Naive thymus-derived CD4-positive, alpha-beta T cell (primary cell): ENCODE measurements around the gene KBTBD13. TPM values are rescaled to one million over a fixed set of nuclear protein-coding genes. Genes with fewer than 3 reads are reported as not detected.
A peak's percentile ranks its signal among the peaks of the same experiment; 100 is the strongest.

Experiments used
- ATAC-seq: fragments of 150-1000 bp; cut with Tn5 transposase; 2 replicates; pipeline ENCODE4 v1.10.0; 2021; ENCODE audit warnings: mild to moderate bottlenecking, moderate library complexity
- CTCF ChIA-PET: fragments of 350-600 bp; sonication (Branson Sonifier 250); formaldehyde crosslinking; loops from one replicate; lab custom pipeline; 2021; ENCODE audit warnings: antibody characterized with exemption; lab: Charles Lee
- POLR2A ChIA-PET: fragments of 350-600 bp; sonication (Branson Sonifier 250); formaldehyde crosslinking; loops from one replicate; lab custom pipeline; 2021; ENCODE audit warnings: antibody characterized with exemption, inconsistent platforms; lab: Charles Lee
- DNase-seq, 9 donors: peaks; one replicate each; pipeline versions ENCODE4 v3.0.0 to v3.0.0-alpha.2; 2020 to 2022; ENCODE audit warnings: mixed read lengths in 1 of 9
- H3K27ac ChIP-seq: one replicate; pipeline ENCODE4 v1.7.0; 2013; ENCODE audit warnings: mild to moderate bottlenecking, low read depth, low read length, moderate library complexity
- H3K27me3 ChIP-seq, 2 donors: one replicate each; pipeline ENCODE4 v1.7.0; 2013; ENCODE audit warnings: low read length in 2 of 2, mild to moderate bottlenecking in 2 of 2, moderate library complexity in 2 of 2; ENCODE audit not compliant: control insufficient read depth in 2 of 2, insufficient read depth in 2 of 2
- H3K36me3 ChIP-seq, 3 experiments: 1 replicate in 2 of 3; 2 replicates in 1 of 3; pipeline ENCODE4 v1.7.0; 2013; ENCODE audit warnings: low read length in 3 of 3, mild to moderate bottlenecking in 3 of 3, moderate library complexity in 1 of 3; ENCODE audit not compliant: insufficient read depth in 3 of 3, control insufficient read depth in 2 of 3
- H3K4me1 ChIP-seq, 2 donors: one replicate each; pipeline ENCODE4 v1.7.0; 2013; ENCODE audit warnings: low read length in 2 of 2, mild to moderate bottlenecking in 2 of 2, moderate library complexity in 1 of 2; ENCODE audit not compliant: control insufficient read depth in 2 of 2, insufficient read depth in 2 of 2
- H3K4me3 ChIP-seq: 2 replicates; pipeline ENCODE4 v1.7.0; 2013; ENCODE audit warnings: mild to moderate bottlenecking, low read length
- H3K9me3 ChIP-seq, 3 experiments: 1 replicate in 2 of 3; 2 replicates in 1 of 3; pipeline ENCODE4 v1.7.0; 2013; ENCODE audit warnings: low read length in 3 of 3; ENCODE audit not compliant: control insufficient read depth in 2 of 3
- H3K27ac Mint-ChIP-seq, 9 donors: one replicate each; pipeline ENCODE4 v1.8.0; 2020 to 2022; ENCODE audit warnings: mixed read lengths in 9 of 9, mild to moderate bottlenecking in 8 of 9, moderate library complexity in 5 of 9, inconsistent platforms in 2 of 9
- H3K27me3 Mint-ChIP-seq, 5 donors: one replicate each; pipeline ENCODE4 v1.8.0; 2021 to 2022; ENCODE audit warnings: mixed read lengths in 5 of 5, mild to moderate bottlenecking in 1 of 5
- H3K36me3 Mint-ChIP-seq, 5 donors: one replicate each; pipeline ENCODE4 v1.8.0; 2020 to 2022; ENCODE audit warnings: mixed read lengths in 5 of 5, mild to moderate bottlenecking in 3 of 5, inconsistent platforms in 1 of 5
- H3K4me1 Mint-ChIP-seq, 7 donors: one replicate each; pipeline ENCODE4 v1.8.0; 2020 to 2022; ENCODE audit warnings: mixed read lengths in 7 of 7, mild to moderate bottlenecking in 3 of 7, inconsistent platforms in 1 of 7
- H3K4me3 Mint-ChIP-seq, 10 donors: one replicate each; pipeline ENCODE4 v1.8.0; 2020 to 2022; ENCODE audit warnings: mild to moderate bottlenecking in 10 of 10, mixed read lengths in 10 of 10, moderate library complexity in 6 of 10, inconsistent platforms in 2 of 10
- H3K9me3 Mint-ChIP-seq, 11 donors: one replicate each; pipeline ENCODE4 v1.8.0; 2020 to 2022; ENCODE audit warnings: mixed read lengths in 11 of 11, mild to moderate bottlenecking in 4 of 11, inconsistent platforms in 1 of 11, moderate library complexity in 1 of 11
- intact Hi-C, 2 donors: fragments of 100-400 bp; cut with micrococcal nuclease; formaldehyde crosslinking; loops; one replicate each; pipeline ENCODE4 v1.15.1; 2023
- polyA plus RNA-seq, 2 donors: library from polyadenylated mRNA; unstranded; fragments of 300-500 nt; fragmentation: Illumina TruSeq; gene quantifications; one replicate each; pipeline ENCODE4 v1.2.3, GENCODE V29; 2021
- total RNA-seq, 6 experiments: library from RNA in 5 of 6; stranded (reverse) in 5 of 6; gene quantifications; 1 replicate in 5 of 6; 2 replicates in 1 of 6; pipeline ENCODE4 v1.2.3 and lab custom pipeline; 2021 to 2026

KBTBD13 gene
- total and polyA plus RNA-seq, 7 experiments from 2014 or later = not detected

GRCh38 chr15:65067317-65067644, 9.3 kb upstream of the KBTBD13 start:
- CTCF ChIA-PET = no interaction called here
- intact Hi-C loops = no loop called here

GRCh38 chr15:65067645-65068402, 8.7 kb upstream of the KBTBD13 start, which contains the start of gene RASL12:
Gene RASL12 (minus strand): TSS chr15:65067991. CDS start chr15:65067835, 156 bp downstream.
- H3K36me3 ChIP-seq = no peaks in the 10 kb centered on the region
- no peaks in the 10 kb centered on the region for H3K36me3 Mint-ChIP-seq
- DNase-seq = no peak
- no peak within 1 kb of the TSS for H3K4me3 ChIP-seq
- ChIA-PET CTCF (no interaction called here), POLR2A (no interaction called here)
- H3K27me3 ChIP-seq = peaks cover 0 to 3% of the 10 kb centered on the region in 2 donors
- no peaks in the 10 kb centered on the region for H3K4me1 ChIP-seq
- no peak for ATAC-seq
- H3K9me3 ChIP-seq = no peaks in the 10 kb centered on the region
- H3K4me1 Mint-ChIP-seq = peaks cover 0 to 13% (median 8%) of the 10 kb centered on the region in 7 donors
- no peak within 1 kb of the TSS for H3K27ac ChIP-seq
- H3K27ac Mint-ChIP-seq = no peak within 1 kb of the TSS
- H3K27me3 Mint-ChIP-seq = peaks cover 33 to 60% (median 37%) of the 10 kb centered on the region in 5 donors
- H3K9me3 Mint-ChIP-seq = no peaks in the 10 kb centered on the region
- peak within 1 kb of the TSS; percentile 15 to 70 (median 40) for H3K4me3 Mint-ChIP-seq
- intact Hi-C loops = no loop called here

More at GRCh38 chr15:65067317-65067644, 9.3 kb upstream of the KBTBD13 start:
- no peaks in the 10 kb centered on the region for H3K36me3 ChIP-seq
- Mint-ChIP-seq H3K27ac (no peak overlapping the region), H3K27me3 (peaks cover 33 to 62% (median 37%) of the 10 kb centered on the region in 5 donors), H3K4me3 (peak overlapping the region in 6 of 10 donors; percentile 13 to 70 (median 47)), H3K36me3 (no peaks in the 10 kb centered on the region), H3K9me3 (no peaks in the 10 kb centered on the region), H3K4me1 (peaks cover 0 to 13% (median 8%) of the 10 kb centered on the region in 7 donors)
- no peaks in the 10 kb centered on the region for H3K9me3 ChIP-seq
- no peak for ATAC-seq
- DNase-seq = no peak
- peaks cover 0 to 3% of the 10 kb centered on the region in 2 donors for H3K27me3 ChIP-seq
- POLR2A ChIA-PET = no interaction called here
- no peaks in the 10 kb centered on the region for H3K4me1 ChIP-seq
- no peak overlapping the region for H3K4me3 ChIP-seq
- no peak overlapping the region for H3K27ac ChIP-seq

- ATAC-seq (no peak), DNase-seq (no peak)
- Histone ChIP-seq H3K36me3 (no peaks in the 10 kb centered on the region), H3K4me1 (no peaks in the 10 kb centered on the region), H3K27me3 (peaks cover 0 to 3% of the 10 kb centered on the region in 2 donors), H3K4me3 (no peak overlapping the region), H3K9me3 (no peaks in the 10 kb centered on the region), H3K27ac (no peak overlapping the region)
- intact Hi-C loops = no loop called here
- Mint-ChIP-seq H3K27me3 (peaks cover 32 to 59% (median 33%) of the 10 kb centered on the region in 5 donors), H3K27ac (no peak overlapping the region), H3K9me3 (no peaks in the 10 kb centered on the region), H3K36me3 (no peaks in the 10 kb centered on the region), H3K4me3 (peak overlapping the region in 8 of 10 donors; percentile 15 to 69 (median 40)), H3K4me1 (peaks cover 0 to 13% (median 8%) of the 10 kb centered on the region in 7 donors)
- ChIA-PET POLR2A (no interaction called here), CTCF (no interaction called here)
Measured at GRCh38 chr15:65068403-65068788, 8.2 kb upstream of the KBTBD13 start.

- Mint-ChIP-seq H3K4me1 (peaks cover 0 to 13% (median 8%) of the 10 kb centered on the region in 7 donors), H3K36me3 (no peaks in the 10 kb centered on the region), H3K27ac (no peak overlapping the region), H3K9me3 (no peaks in the 10 kb centered on the region), H3K4me3 (no peak overlapping the region), H3K27me3 (peaks cover 27 to 52% (median 33%) of the 10 kb centered on the region in 5 donors)
- Histone ChIP-seq H3K4me1 (no peaks in the 10 kb centered on the region), H3K4me3 (no peak overlapping the region), H3K36me3 (no peaks in the 10 kb centered on the region), H3K27ac (no peak overlapping the region), H3K27me3 (peaks cover 0 to 3% of the 10 kb centered on the region in 2 donors), H3K9me3 (no peaks in the 10 kb centered on the region)
- intact Hi-C loops = no loop called here
- ChIA-PET CTCF (interaction anchor here (0.7 kb wide), 1 partner anchor 8 kb away, joined by 3 read pairs; no protein-coding TSS in a partner anchor), POLR2A (no interaction called here)
- no peak for DNase-seq
- ATAC-seq = no peak
Measured at GRCh38 chr15:65069179-65069578, 7.4 kb upstream of the KBTBD13 start.

GRCh38 chr15:65069779-65070546, 6.6 kb upstream of the KBTBD13 start:
- no peaks in the 10 kb centered on the region for H3K36me3 Mint-ChIP-seq
- H3K27me3 ChIP-seq = peaks cover 0 to 3% of the 10 kb centered on the region in 2 donors
- no peaks in the 10 kb centered on the region for H3K9me3 Mint-ChIP-seq
- peak overlapping the region in 1 of 9 donors; percentile 27 for H3K27ac Mint-ChIP-seq
- peaks cover 26 to 45% (median 31%) of the 10 kb centered on the region in 5 donors for H3K27me3 Mint-ChIP-seq
- ATAC-seq (no peak), DNase-seq (no peak)
- ChIA-PET CTCF (no interaction called here), POLR2A (no interaction called here)
- no peak overlapping the region for H3K4me3 Mint-ChIP-seq
- no peak overlapping the region for H3K27ac ChIP-seq
- intact Hi-C loops = no loop called here
- H3K4me1 Mint-ChIP-seq = peaks cover 0 to 13% (median 8%) of the 10 kb centered on the region in 7 donors
- no peaks in the 10 kb centered on the region for H3K4me1 ChIP-seq
- H3K36me3 ChIP-seq = no peaks in the 10 kb centered on the region
- no peaks in the 10 kb centered on the region for H3K9me3 ChIP-seq
- no peak overlapping the region for H3K4me3 ChIP-seq

GRCh38 chr15:65071381-65071811, 5.2 kb upstream of the KBTBD13 start:
- no peaks in the 10 kb centered on the region for H3K36me3 Mint-ChIP-seq
- H3K27me3 Mint-ChIP-seq = peaks cover 18 to 32% (median 22%) of the 10 kb centered on the region in 5 donors
- no peaks in the 10 kb centered on the region for H3K9me3 Mint-ChIP-seq
- Histone ChIP-seq H3K27ac (no peak overlapping the region), H3K36me3 (no peaks in the 10 kb centered on the region), H3K4me3 (no peak overlapping the region), H3K9me3 (no peaks in the 10 kb centered on the region), H3K4me1 (no peaks in the 10 kb centered on the region), H3K27me3 (peaks cover 0 to 3% of the 10 kb centered on the region in 2 donors)
- CTCF ChIA-PET = no interaction called here
- H3K4me3 Mint-ChIP-seq = no peak overlapping the region
- peaks cover 0 to 14% (median 10%) of the 10 kb centered on the region in 7 donors for H3K4me1 Mint-ChIP-seq
- POLR2A ChIA-PET = no interaction called here
- intact Hi-C loops = no loop called here
- ATAC-seq (no peak), DNase-seq (no peak)
- no peak overlapping the region for H3K27ac Mint-ChIP-seq
